ENCODE data around the gene ERC2.

DNA sequence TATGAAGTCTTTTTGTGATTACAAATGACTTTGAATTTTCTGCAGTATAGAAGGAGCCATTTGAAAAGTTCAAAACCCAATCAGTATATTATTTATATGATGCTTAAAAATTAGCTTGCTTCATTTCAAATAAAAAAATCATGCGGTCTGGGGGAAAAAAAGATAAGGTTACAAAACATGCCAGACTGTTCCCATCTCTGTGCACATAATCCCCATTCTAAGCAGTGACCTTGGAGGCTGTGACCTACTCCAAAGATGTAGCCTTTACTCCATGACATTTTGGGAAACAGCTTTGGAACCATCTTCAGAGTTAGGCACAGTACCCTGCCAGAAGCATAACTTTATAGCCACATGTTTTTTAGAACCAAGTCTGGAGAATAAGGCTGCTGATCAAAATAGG is 533.5 kb downstream of the ERC2 start:
- TF ChIP-seq POLR2AphosphoS5 (IDR thresholded peaks at IDR 0.05; ENCODE audit: low read depth, low read length) (no peak), SPI1 (IDR thresholded peaks at IDR 0.05; ENCODE audit: low read depth, low read length) (no peak), POLR2A (IDR thresholded peaks at IDR 0.05; ENCODE audit: low read depth, low read length) (no peak)
